Measurements from ENCODE around the gene PTPRN2.

PTPRN2 gene

GRCh38 chr7:158014976-158015375 is 572.6 kb downstream of the PTPRN2 start:
- DNase-seq: no peak

- no peak for DNase-seq
These were observed 574.4 kb downstream of the PTPRN2 start for GRCh38 chr7:158013085-158013668.

- DNase-seq: no peak
These were observed 575.7 kb downstream of the PTPRN2 start for GRCh38 chr7:158011941-158012340.

DNA sequence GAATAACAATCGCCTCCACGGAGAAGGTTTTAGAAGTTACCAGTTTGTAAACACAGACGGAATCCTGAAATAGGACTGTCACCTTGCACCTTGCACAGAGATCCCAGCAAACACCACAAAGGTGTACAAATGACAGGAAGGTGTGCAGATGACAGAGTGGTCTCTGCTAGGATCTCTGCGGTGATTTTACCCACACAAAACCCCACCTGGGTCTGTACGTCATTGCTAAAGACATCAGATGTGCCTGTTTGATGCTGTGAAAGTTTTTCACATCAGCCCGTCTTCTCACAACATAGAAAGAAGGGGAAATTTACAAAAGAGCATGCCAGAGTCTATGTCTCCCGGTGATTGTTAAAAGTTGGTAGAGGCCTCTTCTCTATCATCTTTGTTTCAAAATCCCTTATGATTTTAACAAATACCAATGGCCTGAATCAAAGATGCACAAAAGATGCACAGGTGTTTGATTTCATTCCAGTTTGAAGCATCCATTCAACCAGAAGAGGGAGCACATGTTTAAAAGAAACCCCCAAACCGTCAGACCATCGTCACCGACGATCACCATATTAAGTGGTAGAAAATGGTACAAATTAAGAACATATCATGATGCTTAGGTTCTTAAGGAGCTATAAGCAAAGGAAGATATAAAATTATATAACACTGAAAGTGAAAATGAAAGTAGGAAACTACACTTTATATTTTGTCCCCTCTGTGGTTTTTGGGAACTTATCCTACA is 576.5 kb downstream of the PTPRN2 start:
- DNase-seq: no peak

DNA sequence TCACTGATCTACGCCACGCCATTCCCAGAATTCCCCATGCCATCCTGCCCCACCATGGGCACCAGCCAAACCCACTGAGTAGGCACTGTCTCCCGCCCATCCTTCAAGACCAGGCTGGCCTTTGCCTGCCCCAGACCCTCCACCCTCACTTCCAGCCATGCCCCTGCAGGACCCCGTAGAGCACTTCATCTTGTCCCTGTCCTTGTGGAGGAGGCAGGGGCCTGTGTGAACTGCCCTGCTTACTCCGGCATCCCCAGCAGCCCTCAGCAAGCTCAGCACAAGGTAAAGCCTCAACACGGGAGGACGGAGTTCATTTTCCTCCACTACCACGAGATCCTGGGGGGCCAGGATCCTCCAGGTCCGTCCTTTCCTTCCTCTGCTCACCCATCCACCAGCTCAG is 577.7 kb downstream of the PTPRN2 start:
- DNase-seq: no peak

DNA sequence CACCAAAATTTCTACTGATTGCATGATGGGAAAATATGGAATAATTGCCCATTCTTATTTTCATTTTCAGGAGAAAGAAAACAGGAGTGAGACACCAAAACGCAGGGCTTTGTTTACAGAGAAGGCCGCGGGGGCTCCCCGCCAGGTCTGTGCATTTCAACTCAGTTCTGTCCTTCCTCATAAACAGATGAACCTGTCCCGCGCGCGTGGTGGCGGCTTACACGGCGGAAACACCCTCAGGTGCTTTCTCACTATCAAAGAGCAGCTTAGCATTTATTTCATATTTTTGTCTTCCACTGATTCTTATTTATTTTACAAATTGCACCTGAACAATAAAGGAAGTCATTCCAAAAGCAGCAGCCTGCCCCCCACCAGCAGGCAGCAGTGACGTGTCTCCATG is 579.4 kb downstream of the PTPRN2 start:
- DNase-seq: no peak

GRCh38 chr7:158007697-158008257 is 579.8 kb downstream of the PTPRN2 start:
- DNase-seq: no peak

- DNase-seq: no peak
These were observed 580.6 kb downstream of the PTPRN2 start for GRCh38 chr7:158006841-158007696.

DNA sequence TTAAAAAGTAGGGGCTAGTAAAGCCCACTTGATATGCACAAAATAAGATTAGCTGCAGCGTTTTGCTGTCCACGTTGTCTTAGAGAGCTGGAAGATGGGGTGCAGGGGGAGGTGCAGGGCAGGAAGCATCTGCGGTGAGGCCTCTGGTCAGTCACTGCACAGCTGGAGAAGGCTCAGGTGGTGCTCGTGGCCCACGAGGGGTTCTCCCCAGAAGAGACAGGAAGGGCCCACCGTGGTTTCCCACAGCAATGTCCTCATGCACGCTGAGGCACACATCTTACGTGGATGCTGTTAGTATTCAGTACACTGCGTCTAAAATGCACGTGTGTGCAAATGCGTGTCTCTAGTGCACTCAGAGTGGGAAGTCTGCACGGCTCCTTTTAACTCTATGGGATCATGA is 582.1 kb downstream of the PTPRN2 start:
- no peak for DNase-seq

- DNase-seq: no peak
These were observed 583.5 kb downstream of the PTPRN2 start for GRCh38 chr7:158004123-158004490.

DNA sequence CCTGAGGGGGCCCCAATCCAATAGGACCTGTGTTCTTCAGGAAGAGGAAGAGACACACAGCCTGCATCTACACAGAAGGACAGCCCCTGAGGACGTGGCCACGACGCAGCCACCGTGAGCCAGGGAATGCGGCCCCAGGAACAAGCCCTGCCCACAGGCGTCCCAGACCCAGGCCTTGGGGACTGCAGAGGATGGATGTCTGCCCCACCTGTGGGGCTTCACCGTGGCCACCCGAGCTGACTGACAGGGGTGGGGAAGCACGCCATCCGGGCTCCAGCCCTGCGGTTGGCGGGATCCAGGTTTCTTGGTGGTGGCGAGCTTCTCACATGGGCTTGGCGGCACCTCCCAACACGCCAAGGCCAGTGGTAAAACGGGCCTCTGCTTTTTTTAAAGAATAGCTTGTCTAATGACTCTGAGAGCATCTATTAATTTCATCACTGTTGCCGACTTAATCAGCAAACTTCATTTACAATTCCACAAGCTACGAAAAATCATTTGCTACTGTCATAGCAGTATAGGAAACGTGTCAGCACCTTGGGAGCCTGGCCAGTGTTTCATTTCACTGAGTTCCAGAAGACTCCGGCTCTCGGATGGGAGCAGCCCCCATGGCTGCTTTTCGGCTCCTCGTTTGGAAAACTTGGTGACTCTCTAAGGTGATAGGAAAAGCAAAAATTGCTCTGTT is 584.0 kb downstream of the PTPRN2 start:
- no peak for DNase-seq

DNA sequence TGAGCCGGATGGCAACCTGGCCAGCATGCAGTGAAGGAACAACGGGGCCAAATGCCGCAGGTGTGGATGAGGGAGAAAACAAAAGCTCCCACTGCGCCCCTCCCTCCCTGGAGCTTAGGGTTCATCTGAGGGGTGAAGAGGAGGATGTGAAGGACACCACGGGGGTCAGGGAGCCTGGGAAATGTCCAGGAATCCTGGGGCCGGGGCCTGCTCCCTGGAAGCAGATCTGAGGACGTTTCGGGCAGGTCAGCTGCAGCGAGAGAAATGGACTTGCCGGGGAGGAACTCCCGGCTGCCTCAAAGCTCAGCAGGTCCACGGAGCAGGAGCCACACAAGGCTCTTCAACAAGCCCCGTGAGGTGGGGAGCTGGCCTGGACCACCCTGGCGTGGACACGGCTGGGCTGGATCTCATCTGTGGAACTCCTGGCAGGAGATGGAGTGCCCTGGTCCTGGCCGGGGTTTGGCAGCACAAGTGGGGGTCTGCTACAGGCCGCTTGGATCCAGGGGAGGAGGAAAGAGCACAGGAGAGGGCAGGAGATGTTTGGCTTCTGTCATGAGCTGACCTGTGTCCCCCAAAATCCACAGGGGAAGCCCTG is 585.0 kb downstream of the PTPRN2 start:
- no peak for DNase-seq

DNA sequence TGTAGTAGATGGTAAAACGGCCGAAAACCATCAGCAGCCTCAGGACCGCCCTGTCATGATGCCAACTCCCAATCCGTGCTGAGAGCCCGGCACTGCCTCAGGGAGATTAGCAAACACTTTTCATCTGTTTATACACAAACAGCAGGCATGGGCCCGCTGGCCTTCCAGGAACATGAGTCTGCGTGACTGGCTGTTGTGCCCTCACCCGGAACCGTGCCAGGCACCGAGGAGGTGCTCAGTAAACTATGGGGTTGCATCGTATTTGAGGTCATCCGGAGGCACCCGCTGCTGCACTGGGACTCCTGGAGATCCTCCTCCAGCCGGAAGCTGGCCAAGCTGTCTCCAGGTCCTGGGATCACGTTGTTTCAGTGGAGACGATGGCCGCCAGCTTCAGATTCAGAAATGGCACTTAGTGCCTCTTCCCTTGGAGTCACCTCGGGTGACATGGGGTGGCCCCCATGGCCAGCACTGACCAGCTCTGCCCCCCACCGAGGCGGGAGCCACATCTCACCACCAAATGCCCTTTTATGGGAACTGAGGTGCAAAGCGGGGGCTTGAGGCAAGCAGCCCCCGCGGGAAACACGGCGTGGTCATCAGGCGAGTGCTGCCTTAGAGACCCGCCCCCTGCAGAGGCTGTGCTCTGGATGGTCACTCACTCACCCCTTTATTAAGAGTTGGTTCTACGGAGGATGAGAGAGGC is 585.9 kb downstream of the PTPRN2 start:
- peak; percentile 56 for DNase-seq

DNA sequence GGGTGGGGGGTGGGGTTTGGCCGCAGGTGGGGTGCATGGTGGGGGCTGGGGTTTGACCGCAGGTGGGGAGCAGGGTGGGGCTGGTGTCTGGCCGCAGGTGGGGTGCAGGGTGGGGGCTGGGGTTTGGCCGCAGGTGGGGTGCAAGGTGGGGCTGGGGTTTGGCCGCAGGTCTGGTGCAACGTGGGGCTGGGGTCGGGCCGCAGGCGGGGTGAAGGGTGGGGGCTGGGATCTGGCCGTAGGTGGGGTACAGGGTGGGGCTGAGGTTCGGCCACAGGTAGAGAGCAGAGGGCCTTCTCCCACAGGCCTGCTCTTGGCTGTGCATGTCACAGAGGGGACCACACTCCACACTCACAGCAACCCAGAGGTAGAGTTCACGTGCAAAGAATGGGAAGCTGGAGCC is 586.6 kb downstream of the PTPRN2 start:
- no peak for DNase-seq

DNA sequence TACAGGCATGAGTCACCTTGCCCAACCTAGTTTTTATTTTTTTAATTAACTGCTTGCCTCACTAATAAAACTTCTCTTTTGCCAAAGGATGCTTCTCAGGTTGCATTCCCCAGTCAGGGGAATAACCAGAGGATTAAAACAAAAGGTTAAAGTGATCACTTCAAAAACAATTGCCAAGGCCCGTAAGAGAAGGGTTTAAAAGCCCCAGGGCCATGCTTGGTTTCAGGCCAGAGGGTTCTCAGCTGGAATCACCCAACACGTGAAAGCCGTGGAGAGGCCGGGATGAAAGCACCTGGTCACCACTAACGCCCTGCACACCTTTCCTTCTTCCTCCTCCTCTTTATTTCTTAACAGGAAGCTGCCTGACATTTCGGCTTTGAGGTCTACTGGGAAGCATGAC is 587.5 kb downstream of the PTPRN2 start:
- no peak for DNase-seq

DNA sequence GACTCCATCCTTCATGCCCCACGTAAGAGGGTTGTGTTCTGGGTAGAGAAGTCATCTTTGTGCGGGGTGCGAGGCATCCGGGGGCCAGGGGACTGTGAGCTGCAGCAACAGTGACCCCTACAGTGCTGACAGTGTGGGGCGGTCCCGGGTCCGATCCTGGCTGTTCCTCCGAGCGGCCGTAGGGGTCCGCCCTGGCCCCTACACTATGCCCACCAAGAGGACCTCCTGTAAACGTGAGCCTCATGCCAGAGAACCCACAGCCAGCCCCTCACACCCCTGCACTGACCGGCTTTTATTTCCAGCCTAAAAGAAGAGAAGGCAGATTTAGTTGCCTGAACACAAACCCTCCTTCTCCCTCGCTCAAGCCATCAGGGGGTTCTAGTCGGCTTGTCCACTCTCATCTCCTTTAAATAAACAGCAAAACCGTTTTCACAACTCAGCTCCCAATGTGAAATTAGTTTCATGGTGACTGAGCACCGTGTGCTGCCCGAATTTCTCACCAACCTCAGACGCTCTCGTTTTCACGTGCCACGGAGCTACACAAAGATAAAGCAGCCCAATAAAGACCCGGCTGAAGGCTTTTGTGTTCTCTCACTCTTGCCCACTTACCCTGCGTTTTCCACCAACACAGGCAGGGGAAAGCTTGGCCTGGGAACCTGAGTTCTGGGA is 588.6 kb downstream of the PTPRN2 start:
- no peak for DNase-seq

GRCh38 chr7:157997471-157997870 is 590.2 kb downstream of the PTPRN2 start:
- no peak for DNase-seq

GRCh38 chr7:157997080-157997440 is 590.6 kb downstream of the PTPRN2 start:
- DNase-seq: no peak

DNA sequence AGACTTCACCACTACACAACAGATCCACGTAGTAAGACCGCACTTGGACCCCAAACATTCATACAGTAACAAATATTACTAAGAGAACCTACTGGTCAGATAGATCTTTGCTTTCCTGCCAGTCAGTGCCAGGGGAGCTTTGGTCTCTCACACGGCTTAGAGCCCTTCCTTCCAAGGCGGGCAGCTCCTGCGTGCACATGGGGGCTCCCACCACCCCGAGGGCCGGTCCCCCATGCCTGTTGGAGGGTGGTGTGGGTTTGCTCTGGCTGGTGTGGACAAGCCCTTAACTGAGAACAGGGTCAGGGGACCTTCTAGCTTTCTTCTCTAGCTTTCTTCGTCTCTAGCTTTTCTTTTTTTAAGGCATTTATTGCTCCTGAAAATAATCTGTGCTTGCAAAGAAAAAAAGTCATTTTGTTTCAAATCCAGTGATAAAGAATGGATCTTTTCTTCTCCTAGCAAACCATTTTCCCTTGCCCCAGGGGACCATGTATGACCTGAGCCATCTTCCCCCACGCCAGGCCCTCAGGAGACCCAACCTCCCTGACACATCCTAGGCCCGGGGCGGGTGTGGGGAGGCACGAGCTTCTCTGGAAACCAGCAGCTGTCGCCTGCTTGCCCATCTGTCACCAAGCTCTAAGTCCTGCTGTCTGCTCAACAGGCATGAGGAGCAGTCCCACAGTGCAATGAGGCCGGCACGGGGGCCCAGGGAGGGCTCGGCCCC is 591.1 kb downstream of the PTPRN2 start:
- peak; percentile 88 for DNase-seq

- no peak for DNase-seq
These were observed 591.8 kb downstream of the PTPRN2 start for GRCh38 chr7:157995815-157996214.

GRCh38 chr7:157994319-157994718 is 593.3 kb downstream of the PTPRN2 start:
- no peak for DNase-seq
